Neutrophil (primary cell): Measurements from ENCODE around the gene RAB3A.
"Not testable (repeated sequence)": the region's sequence is repeated elsewhere in the genome, so short reads cannot be mapped to it uniquely, and the experiment has no call there.

Experiments used
- H3K27ac ChIP-seq: fragments of 200-600 bp; sonication (generic); 2 replicates; pipeline ENCODE4 v1.5.1; 2016; ENCODE audit warnings: mild to moderate bottlenecking, moderate library complexity
- H3K27me3 ChIP-seq: fragments of 200-600 bp; sonication (generic); 2 replicates; pipeline ENCODE4 v1.6.0; 2016; ENCODE audit warnings: mild to moderate bottlenecking
- H3K36me3 ChIP-seq: fragments of 200-600 bp; sonication (generic); 2 replicates; pipeline ENCODE4 v1.5.1; 2017
- H3K4me1 ChIP-seq, 2 experiments: fragments of 200-600 bp in 1 of 2; sonication (generic) in 1 of 2; 1 replicate in 1 of 2; 2 replicates in 1 of 2; pipeline versions ENCODE4 v1.5.1 to v1.6.1; 2013 to 2016; ENCODE audit warnings: low read depth in 1 of 2, low read length in 1 of 2, mild to moderate bottlenecking in 1 of 2, moderate library complexity in 1 of 2; ENCODE audit not compliant: control insufficient read depth in 1 of 2, insufficient read depth in 1 of 2
- H3K4me3 ChIP-seq, 2 experiments: fragments of 200-600 bp in 1 of 2; sonication (generic) in 1 of 2; 1 replicate in 1 of 2; 2 replicates in 1 of 2; pipeline ENCODE4 v1.5.1; 2013 to 2016; ENCODE audit warnings: low read depth in 1 of 2, low read length in 1 of 2, mild to moderate bottlenecking in 1 of 2, moderate library complexity in 1 of 2
- H3K9me3 ChIP-seq: fragments of 200-600 bp; sonication (generic); 2 replicates; pipeline ENCODE4 v1.5.1; 2016
- TF ChIP-seq, protein P1 (sequence below): fragments of 200-600 bp; sonication (generic); IDR thresholded peaks from 2 replicates; pipeline ENCODE4 v1.5.1; 2016; ENCODE audit warnings: antibody characterized with exemption

RAB3A gene

DNA sequence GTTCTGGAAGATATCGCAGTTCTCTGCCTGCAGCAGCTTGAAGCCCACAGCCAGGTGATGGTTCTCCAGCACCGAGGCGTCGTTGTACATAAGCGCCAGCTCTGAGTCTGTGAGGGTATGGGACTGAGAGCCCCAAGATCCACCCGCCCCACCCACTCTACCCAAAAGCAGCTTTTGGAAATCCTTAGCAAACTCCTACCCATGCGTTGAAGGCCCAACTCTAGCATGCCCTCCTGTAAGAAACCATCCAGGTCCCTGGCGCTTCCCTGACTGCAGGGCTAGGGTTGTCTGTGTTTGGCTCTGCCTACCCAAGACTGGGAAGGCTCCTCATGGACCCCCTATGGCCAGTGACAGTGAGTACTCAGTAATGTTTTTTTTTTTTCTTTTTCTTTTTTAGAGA lies 12.9 kb upstream of the RAB3A start:
- no peaks in the 10 kb centered on the region for H3K9me3 ChIP-seq

DNA sequence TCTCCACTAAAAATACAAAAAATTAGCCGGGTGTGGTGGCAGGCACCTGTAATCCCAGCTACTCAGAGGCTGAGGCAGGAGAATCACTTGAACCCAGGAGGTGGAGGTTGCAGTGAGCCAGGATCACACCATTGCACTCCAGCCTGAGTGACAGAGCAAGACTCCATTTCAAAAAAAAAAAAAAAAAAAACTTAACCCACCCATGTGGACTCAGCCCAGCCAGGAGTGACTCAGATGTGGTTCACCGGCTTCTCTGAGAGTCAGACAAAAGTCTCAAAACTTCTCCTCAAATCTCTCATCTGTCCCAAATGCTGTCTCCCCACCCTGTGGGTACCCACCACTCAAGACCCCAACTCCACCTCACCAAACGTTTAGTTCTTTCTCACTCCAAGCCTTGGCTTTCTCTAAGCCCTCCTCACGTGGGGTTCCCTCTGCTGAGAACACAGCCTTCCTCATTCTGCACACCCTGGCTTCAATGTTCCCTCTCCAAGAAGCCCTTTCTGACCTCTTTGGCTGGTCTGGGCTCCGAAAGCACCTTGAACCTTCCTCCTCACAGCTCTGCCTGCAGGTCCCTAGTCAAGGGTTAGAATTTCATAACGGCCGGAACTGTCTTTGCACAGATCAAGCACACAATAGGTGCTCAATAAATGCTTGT lies 11.1 kb upstream of the RAB3A start:
- no peaks in the 10 kb centered on the region for H3K9me3 ChIP-seq
- H3K27ac ChIP-seq = no peak overlapping the region
- TF ChIP-seq, protein P1, sequence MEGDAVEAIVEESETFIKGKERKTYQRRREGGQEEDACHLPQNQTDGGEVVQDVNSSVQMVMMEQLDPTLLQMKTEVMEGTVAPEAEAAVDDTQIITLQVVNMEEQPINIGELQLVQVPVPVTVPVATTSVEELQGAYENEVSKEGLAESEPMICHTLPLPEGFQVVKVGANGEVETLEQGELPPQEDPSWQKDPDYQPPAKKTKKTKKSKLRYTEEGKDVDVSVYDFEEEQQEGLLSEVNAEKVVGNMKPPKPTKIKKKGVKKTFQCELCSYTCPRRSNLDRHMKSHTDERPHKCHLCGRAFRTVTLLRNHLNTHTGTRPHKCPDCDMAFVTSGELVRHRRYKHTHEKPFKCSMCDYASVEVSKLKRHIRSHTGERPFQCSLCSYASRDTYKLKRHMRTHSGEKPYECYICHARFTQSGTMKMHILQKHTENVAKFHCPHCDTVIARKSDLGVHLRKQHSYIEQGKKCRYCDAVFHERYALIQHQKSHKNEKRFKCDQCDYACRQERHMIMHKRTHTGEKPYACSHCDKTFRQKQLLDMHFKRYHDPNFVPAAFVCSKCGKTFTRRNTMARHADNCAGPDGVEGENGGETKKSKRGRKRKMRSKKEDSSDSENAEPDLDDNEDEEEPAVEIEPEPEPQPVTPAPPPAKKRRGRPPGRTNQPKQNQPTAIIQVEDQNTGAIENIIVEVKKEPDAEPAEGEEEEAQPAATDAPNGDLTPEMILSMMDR = no peak
- no peaks in the 10 kb centered on the region for H3K4me1 ChIP-seq
- H3K27me3 ChIP-seq = peaks cover 38% of the 10 kb centered on the region
- H3K36me3 ChIP-seq = no peaks in the 10 kb centered on the region
- H3K4me3 ChIP-seq = no peak overlapping the region

More for the DNA sequence above, 12.9 kb upstream of the RAB3A start:
- no peaks in the 10 kb centered on the region for H3K4me1 ChIP-seq
- H3K4me3 ChIP-seq = no peak overlapping the region
- TF ChIP-seq, protein P1 = no peak
- no peaks in the 10 kb centered on the region for H3K36me3 ChIP-seq
- no peak overlapping the region for H3K27ac ChIP-seq
- peaks cover 38% of the 10 kb centered on the region for H3K27me3 ChIP-seq

DNA sequence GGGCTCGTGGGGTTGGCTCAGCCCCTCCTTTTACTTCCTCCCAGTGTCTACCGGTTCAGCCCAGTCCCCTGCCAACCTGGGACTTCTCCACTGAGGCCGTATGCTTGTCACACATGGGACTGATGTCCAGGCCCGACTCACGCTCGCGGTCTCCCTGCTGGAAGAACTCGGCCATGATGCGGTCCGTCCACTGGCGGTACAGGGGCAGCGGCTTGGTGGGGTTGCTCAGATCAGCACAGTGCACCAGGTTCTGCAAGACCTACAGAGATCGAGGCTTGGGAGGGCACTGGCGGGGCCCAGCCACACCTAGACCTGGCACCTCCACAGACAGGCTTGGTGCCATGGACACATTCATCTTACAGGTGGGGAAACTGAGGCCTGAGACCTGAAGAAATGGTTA lies 7.8 kb upstream of the RAB3A start:
- no peaks in the 10 kb centered on the region for H3K36me3 ChIP-seq
- peaks cover 50% of the 10 kb centered on the region for H3K27me3 ChIP-seq
- TF ChIP-seq, protein P1 = no peak
- H3K4me1 ChIP-seq = no peaks in the 10 kb centered on the region
- no peak overlapping the region for H3K4me3 ChIP-seq
- H3K9me3 ChIP-seq = no peaks in the 10 kb centered on the region
- no peak overlapping the region for H3K27ac ChIP-seq

DNA sequence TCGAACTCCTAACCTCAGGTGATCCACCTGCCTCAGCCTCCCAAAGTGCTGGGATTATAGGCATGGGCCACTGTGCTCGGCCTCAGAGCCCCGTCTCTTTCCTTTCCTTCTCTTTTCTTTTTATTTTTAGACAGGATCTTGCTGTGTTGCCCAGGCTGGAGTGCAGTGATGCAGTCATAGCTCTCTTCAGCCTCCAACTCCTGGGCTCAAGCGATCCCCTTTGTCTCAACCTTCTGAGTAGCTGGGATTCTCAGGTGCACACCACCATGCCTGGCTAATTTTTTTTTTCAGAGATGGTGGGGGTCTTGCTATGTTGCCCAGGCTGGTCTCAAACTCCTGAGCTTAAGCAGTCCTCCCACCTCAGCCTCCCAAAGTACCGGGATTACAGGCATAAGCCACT lies 6.1 kb upstream of the RAB3A start:
- H3K9me3 ChIP-seq, H3K4me1 ChIP-seq, H3K27ac ChIP-seq, H3K36me3 ChIP-seq, H3K4me3 ChIP-seq: not testable (repeated sequence)
- H3K27me3 ChIP-seq = peaks cover 67% of the 10 kb centered on the region

DNA sequence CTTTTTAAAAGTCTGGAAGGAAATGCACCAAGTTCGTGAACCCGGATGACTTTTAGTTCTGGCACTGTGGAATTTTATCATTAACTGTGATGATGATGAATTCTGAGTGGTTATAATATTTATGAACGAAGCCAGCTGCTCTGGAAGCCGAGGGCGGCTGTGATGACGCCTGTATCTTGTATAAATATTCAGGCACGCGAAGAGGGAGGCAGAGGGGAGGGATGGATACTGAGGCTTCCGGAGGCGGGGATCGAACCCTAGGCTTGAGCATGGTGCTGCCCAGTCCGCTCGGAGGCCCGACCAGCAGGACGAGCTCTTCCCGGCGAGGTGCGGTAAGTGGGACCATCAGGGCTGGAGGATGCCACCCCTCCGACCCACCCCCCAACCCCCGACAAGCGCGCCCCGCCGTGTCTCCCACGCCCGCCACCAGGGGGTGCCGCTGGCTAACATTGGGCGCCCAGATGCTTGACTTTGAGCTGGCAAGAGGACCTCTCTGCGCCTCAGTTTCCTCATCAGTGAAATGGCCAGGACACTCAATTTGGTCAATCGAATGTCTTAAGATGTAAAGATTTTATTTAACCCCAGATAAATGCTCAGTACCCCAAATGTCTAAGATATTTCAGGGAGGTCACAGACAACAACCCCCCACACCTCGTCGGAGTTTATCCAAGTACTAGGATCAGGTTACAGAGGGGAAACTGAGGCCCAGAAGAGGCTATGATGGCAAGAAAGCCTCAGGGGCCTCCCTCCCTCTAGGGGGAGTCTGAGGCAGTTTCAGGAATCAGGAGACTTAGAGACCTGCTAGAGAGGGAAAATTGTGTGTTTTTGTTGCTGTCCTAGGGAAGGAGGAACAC lies 4.5 kb upstream of the RAB3A start:
- Histone ChIP-seq H3K9me3 (no peaks in the 10 kb centered on the region), H3K4me3 (no peak overlapping the region), H3K27me3 (peaks cover 70% of the 10 kb centered on the region), H3K27ac (no peak overlapping the region), H3K4me1 (peaks cover 15 to 16% of the 10 kb centered on the region in 2 experiments), H3K36me3 (no peaks in the 10 kb centered on the region)
- TF ChIP-seq, protein P1 = peak; percentile 58

DNA sequence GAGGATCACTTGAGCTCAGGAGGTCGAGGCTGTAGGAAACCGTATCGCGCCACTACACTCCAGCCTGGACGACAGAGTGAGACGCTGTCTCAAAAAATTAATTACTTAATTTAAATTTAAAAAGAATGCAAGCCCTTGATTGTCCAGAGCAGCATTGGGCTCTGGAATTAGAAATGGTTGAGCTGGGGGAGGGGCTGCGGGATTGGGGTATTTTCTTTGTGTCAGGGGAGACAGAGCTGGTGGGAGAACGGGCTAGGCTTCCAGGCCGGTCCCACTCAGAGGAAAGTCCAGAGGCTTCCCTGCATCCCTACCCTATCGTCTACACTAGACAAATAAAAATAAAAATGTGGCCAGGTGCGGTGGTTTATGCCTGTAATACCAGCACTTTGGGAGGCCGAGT lies 2.2 kb upstream of the RAB3A start:
- no peaks in the 10 kb centered on the region for H3K36me3 ChIP-seq
- H3K4me3 ChIP-seq = no peak overlapping the region
- H3K27me3 ChIP-seq = peaks cover 84% of the 10 kb centered on the region
- TF ChIP-seq, protein P1 = no peak
- H3K27ac ChIP-seq = no peak overlapping the region
- no peaks in the 10 kb centered on the region for H3K9me3 ChIP-seq
- peaks cover 24 to 26% of the 10 kb centered on the region in 2 experiments for H3K4me1 ChIP-seq
